HepG2 (cell line): ENCODE measurements around the gene CDK15. TPM values are rescaled to one million over a fixed set of nuclear protein-coding genes. Genes with fewer than 3 reads are reported as not detected.

Experiments
- CBX1 ChIP-seq: IDR thresholded peaks from one replicate; pipeline ENCODE4 v1.6.1; 2016; ENCODE audit warnings: antibody characterized with exemption, low read depth
- DNMT3B ChIP-seq: conservative IDR thresholded peaks from 2 replicates; pipeline ENCODE4 v1.6.1; 2016; ENCODE audit warnings: missing biosample characterization, control low read depth
- E2F1 ChIP-seq: sonication (generic); formaldehyde crosslinking; IDR thresholded peaks from 2 replicates; pipeline ENCODE4 v1.5.0; 2020; ENCODE audit warnings: missing genetic modification reagents
- HDAC1 ChIP-seq: sonication (generic); formaldehyde crosslinking; IDR thresholded peaks from 2 replicates; pipeline ENCODE4 v1.5.1; 2020; ENCODE audit warnings: mild to moderate bottlenecking, missing genetic modification reagents
- IRF1 ChIP-seq: sonication (generic); formaldehyde crosslinking; IDR thresholded peaks from 2 replicates; pipeline ENCODE4 v1.4.0; 2020; ENCODE audit warnings: low read depth, mild to moderate bottlenecking, missing genetic modification reagents
- NONO ChIP-seq, 2 experiments: fragments of 450-650 bp in 1 of 2; sonication (generic) in 1 of 2; formaldehyde crosslinking in 1 of 2; IDR thresholded peaks in 1 of 2; conservative IDR thresholded peaks in 1 of 2; 2 replicates each; pipeline versions ENCODE4 v1.6.1 to v1.8.0; 2017 to 2022; ENCODE audit warnings: mild to moderate bottlenecking in 1 of 2, missing genetic modification reagents in 1 of 2, moderate library complexity in 1 of 2
- NR2F2 ChIP-seq: IDR thresholded peaks from 2 replicates; pipeline ENCODE4 v1.6.1; 2012; ENCODE audit warnings: low read depth, inconsistent platforms, borderline replicate concordance
- RCOR2 ChIP-seq: IDR thresholded peaks from 2 replicates; pipeline ENCODE4 v1.6.1; 2016; ENCODE audit warnings: missing biosample characterization, missing genetic modification reagents
- RFX3 ChIP-seq: IDR thresholded peaks from 2 replicates; pipeline ENCODE4 v1.6.1; 2016; ENCODE audit warnings: missing biosample characterization, missing genetic modification reagents
- SCMH1 ChIP-seq: sonication (generic); formaldehyde crosslinking; IDR thresholded peaks from 2 replicates; pipeline ENCODE4 v1.9.0; 2021; ENCODE audit warnings: missing genetic modification reagents, mild to moderate bottlenecking, borderline replicate concordance
- SRSF9 ChIP-seq: fragments of 200-400 bp; formaldehyde crosslinking; IDR thresholded peaks from 2 replicates; pipeline ENCODE4 v1.6.1; 2018; ENCODE audit warnings: borderline replicate concordance, mild to moderate bottlenecking, low read depth, low read length; ENCODE audit not compliant: insufficient read depth, poor library complexity, severe bottlenecking
- TERF1 ChIP-seq: sonication (generic); formaldehyde crosslinking; IDR thresholded peaks from 2 replicates; pipeline ENCODE4 v1.8.0; 2022; ENCODE audit warnings: mild to moderate bottlenecking, missing genetic modification reagents, moderate library complexity
- TGIF2 ChIP-seq: IDR thresholded peaks from 2 replicates; pipeline ENCODE4 v1.6.1; 2016; ENCODE audit warnings: control low read depth, missing compliant biosample characterization
- YY1 ChIP-seq: IDR thresholded peaks from 2 replicates; pipeline ENCODE4 v1.6.1; 2011; ENCODE audit warnings: low read length, low read depth, moderate library complexity, mild to moderate bottlenecking; ENCODE audit not compliant: insufficient read depth, insufficient replicate concordance
- ZEB1 ChIP-seq: IDR thresholded peaks from 2 replicates; pipeline ENCODE4 v1.6.1; 2012; ENCODE audit warnings: mild to moderate bottlenecking, low read depth, inconsistent platforms; ENCODE audit not compliant: insufficient replicate concordance
- ZNF124 ChIP-seq: sonication (generic); formaldehyde crosslinking; IDR thresholded peaks from 2 replicates; pipeline ENCODE4 v1.4.0; 2020; ENCODE audit warnings: missing genetic modification reagents
- ZNF225 ChIP-seq: sonication (generic); formaldehyde crosslinking; IDR thresholded peaks from 2 replicates; pipeline ENCODE4 v1.4.0; 2020; ENCODE audit warnings: mild to moderate bottlenecking, missing genetic modification reagents
- ZNF383 ChIP-seq: sonication (generic); formaldehyde crosslinking; IDR thresholded peaks from 2 replicates; pipeline ENCODE4 v1.4.0; 2020; ENCODE audit warnings: missing genetic modification reagents, mild to moderate bottlenecking, borderline replicate concordance
- ZNF546 ChIP-seq: sonication (generic); formaldehyde crosslinking; conservative IDR thresholded peaks from 2 replicates; pipeline ENCODE4 v1.8.1; 2023; ENCODE audit warnings: mild to moderate bottlenecking, missing genetic modification reagents
- ZNF550 ChIP-seq: sonication (generic); formaldehyde crosslinking; IDR thresholded peaks from 2 replicates; pipeline ENCODE4 v1.4.0; 2020; ENCODE audit warnings: mild to moderate bottlenecking, missing genetic modification reagents, borderline replicate concordance
- ZNF563 ChIP-seq: sonication (generic); formaldehyde crosslinking; IDR thresholded peaks from 2 replicates; pipeline ENCODE4 v1.8.0; 2022; ENCODE audit warnings: mild to moderate bottlenecking, moderate library complexity, missing genetic modification reagents
- ZNF768 ChIP-seq: sonication (generic); formaldehyde crosslinking; IDR thresholded peaks from 2 replicates; pipeline ENCODE4 v1.4.0; 2020; ENCODE audit warnings: missing genetic modification reagents
- ZNF891 ChIP-seq: sonication (generic); formaldehyde crosslinking; IDR thresholded peaks from 2 replicates; pipeline ENCODE4 v1.5.0; 2020; ENCODE audit warnings: mild to moderate bottlenecking, missing genetic modification reagents
- polyA plus RNA-seq, 8 experiments: library from polyadenylated mRNA; depleted of rRNA in 3 of 8; stranded (reverse) in 7 of 8; unstranded in 1 of 8; fragments of >200 nt; fragmentation: Illumina TruSeq in 4 of 8; extraction: Trizol in 4 of 8; gene quantifications; 2 replicates each; pipeline versions ENCODE4 v1.2.1 to v1.2.3, GENCODE V29; 2011 to 2016; ENCODE audit warnings: low read depth in 4 of 8, missing spikeins in 1 of 8, mixed read lengths in 1 of 8; ENCODE audit not compliant: insufficient read depth in 1 of 8
- total RNA-seq, 5 experiments: library from RNA; depleted of rRNA; stranded (reverse); fragments of >200 nt; fragmentation: Illumina TruSeq; extraction: Trizol; gene quantifications; 2 replicates each; pipeline ENCODE4 v1.2.3, GENCODE V29; 2016; ENCODE audit warnings: low read depth in 1 of 5
- TF ChIP-seq, protein P1 (sequence below): sonication (generic); formaldehyde crosslinking; IDR thresholded peaks from 2 replicates; pipeline ENCODE4 v1.5.0; 2020; ENCODE audit warnings: missing genetic modification reagents
- TF ChIP-seq, protein P2 (sequence below): sonication (generic); formaldehyde crosslinking; IDR thresholded peaks from 2 replicates; pipeline ENCODE4 v1.4.0; 2020; ENCODE audit warnings: missing genetic modification reagents

CDK15 gene
- total and polyA plus RNA-seq, 2 of the 13 experiments (the other 11 are each of a cell fraction or from before 2014, with no cell fraction given) = not detected

DNA sequence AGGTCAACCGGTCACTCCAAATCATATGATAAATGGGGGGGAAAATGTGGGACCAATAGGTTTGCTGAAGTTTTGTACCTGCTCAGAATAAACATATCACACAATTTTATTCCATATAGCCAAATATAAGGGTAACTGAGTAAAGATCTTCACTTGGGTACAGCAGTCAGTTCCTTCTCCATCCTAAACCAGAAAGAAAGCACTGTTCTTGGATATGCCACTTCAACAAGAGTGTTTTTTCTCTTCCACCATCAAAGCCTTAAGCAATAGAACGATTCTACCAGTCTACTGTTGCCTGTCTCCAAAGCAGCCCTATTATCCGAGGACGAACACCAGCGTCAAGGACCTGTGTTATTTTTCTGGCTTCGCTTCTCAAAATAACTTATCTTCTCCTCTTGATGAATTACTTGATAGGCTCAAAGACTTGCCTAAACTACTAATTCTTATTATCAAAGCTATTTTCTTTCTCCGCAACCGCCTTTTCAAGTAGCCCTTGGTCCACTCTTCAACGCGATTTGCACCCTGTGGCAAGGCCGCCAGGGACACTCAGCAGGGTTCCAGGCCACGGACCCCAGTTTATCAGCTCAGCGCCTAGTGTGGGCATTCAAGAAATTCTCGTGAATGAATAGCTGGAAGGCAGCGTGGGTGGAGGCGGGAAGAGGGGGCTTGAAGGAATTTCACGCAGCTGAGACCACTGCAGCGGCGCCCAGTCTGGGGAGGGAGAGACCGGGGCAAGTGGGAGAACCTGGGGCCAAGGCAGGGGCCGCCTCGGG is 26.2 kb upstream of the CDK15 start (continued):
- TF ChIP-seq HDAC1 (CRISPR knock-in tag) = no peak
- TF ChIP-seq ZNF383 (CRISPR knock-in tag) = no peak
- no peak for TF ChIP-seq ZNF891 (CRISPR knock-in tag)
- TF ChIP-seq ZNF124 (CRISPR knock-in tag) = no peak
- TF ChIP-seq NONO (IDR thresholded peaks at IDR 0.05) = no peak
- 0 out of 2 replicates have a peak, but pooled peaks have one; percentile 30 for TF ChIP-seq NONO (CRISPR knock-in tag; conservative IDR thresholded peaks at IDR 0.05)
- no peak for TF ChIP-seq TERF1 (CRISPR knock-in tag)
- TF ChIP-seq RCOR2 (CRISPR knock-in tag) = no peak
- no peak for TF ChIP-seq CBX1
- no peak for TF ChIP-seq TGIF2
- TF ChIP-seq ZNF563 = no peak
- no peak for TF ChIP-seq DNMT3B
- TF ChIP-seq ZEB1 = no peak
- TF ChIP-seq SCMH1 (CRISPR knock-in tag) = no peak
- TF ChIP-seq ZNF768 (CRISPR knock-in tag) = no peak
- TF ChIP-seq, protein P1, sequence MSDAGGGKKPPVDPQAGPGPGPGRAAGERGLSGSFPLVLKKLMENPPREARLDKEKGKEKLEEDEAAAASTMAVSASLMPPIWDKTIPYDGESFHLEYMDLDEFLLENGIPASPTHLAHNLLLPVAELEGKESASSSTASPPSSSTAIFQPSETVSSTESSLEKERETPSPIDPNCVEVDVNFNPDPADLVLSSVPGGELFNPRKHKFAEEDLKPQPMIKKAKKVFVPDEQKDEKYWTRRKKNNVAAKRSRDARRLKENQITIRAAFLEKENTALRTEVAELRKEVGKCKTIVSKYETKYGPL = peak; percentile 29; the same call in 1 of the 2 replicates
- TF ChIP-seq ZNF225 (CRISPR knock-in tag) = peak; percentile 40; the same call in 1 of the 2 replicates
- no peak for TF ChIP-seq SRSF9
- TF ChIP-seq ZNF546 = peak; percentile 88
- TF ChIP-seq, protein P2, sequence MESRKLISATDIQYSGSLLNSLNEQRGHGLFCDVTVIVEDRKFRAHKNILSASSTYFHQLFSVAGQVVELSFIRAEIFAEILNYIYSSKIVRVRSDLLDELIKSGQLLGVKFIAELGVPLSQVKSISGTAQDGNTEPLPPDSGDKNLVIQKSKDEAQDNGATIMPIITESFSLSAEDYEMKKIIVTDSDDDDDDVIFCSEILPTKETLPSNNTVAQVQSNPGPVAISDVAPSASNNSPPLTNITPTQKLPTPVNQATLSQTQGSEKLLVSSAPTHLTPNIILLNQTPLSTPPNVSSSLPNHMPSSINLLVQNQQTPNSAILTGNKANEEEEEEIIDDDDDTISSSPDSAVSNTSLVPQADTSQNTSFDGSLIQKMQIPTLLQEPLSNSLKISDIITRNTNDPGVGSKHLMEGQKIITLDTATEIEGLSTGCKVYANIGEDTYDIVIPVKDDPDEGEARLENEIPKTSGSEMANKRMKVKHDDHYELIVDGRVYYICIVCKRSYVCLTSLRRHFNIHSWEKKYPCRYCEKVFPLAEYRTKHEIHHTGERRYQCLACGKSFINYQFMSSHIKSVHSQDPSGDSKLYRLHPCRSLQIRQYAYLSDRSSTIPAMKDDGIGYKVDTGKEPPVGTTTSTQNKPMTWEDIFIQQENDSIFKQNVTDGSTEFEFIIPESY (CRISPR knock-in tag) = no peak
- TF ChIP-seq E2F1 (CRISPR knock-in tag) = peak; percentile 60
- no peak for TF ChIP-seq RFX3 (CRISPR knock-in tag)
- no peak for TF ChIP-seq ZNF550 (CRISPR knock-in tag)
- TF ChIP-seq YY1 = no peak
- TF ChIP-seq IRF1 (CRISPR knock-in tag) = no peak
- TF ChIP-seq NR2F2 = peak; percentile 10; the same call in 1 of the 2 replicates
